Keratinocyte (primary cell): ENCODE results near the gene RCAN2.
"Not testable (repeated sequence)": the region's sequence is repeated elsewhere in the genome, so short reads cannot be mapped to it uniquely, and the experiment has no call there.

Experiments
- CTCF ChIP-seq, 3 experiments: IDR thresholded peaks in 1 of 3; conservative IDR thresholded peaks in 1 of 3; optimal IDR thresholded peaks in 1 of 3; 2 replicates in 2 of 3; 3 replicates in 1 of 3; pipeline versions ENCODE3 to v1.5.1; 2011; ENCODE audit warnings: low read length in 3 of 3, mild to moderate bottlenecking in 3 of 3, moderate library complexity in 2 of 3, control low read depth in 1 of 3, inconsistent platforms in 1 of 3; ENCODE audit not compliant: insufficient read depth in 2 of 3; ENCODE audit errors: extremely low read depth in 1 of 3
- EZH2 ChIP-seq: IDR thresholded peaks from one replicate; pipeline ENCODE4 v1.6.1; 2012; ENCODE audit warnings: inconsistent platforms, mild to moderate bottlenecking, low read length, moderate library complexity

GRCh38 chr6:46405620-46406180, 85.5 kb downstream of the RCAN2 start:
- TF ChIP-seq CTCF (optimal IDR thresholded peaks at IDR 0.05 in 1 of 3, IDR thresholded peaks at IDR 0.05 in 1 of 3, conservative IDR thresholded peaks at IDR 0.05 in 1 of 3; ENCODE audit: extremely low read depth in 1 of 3, insufficient read depth in 2 of 3, low read length in 3 of 3); EZH2: not testable (repeated sequence)
